HG03432 (cell line): ENCODE measurements around the gene PROX1.

Experiments used
- ATAC-seq: cut with Tn5 transposase; IDR thresholded peaks from one replicate; pipeline ENCODE4 v1.9.1; 2021; ENCODE audit warnings: mild to moderate bottlenecking, moderate library complexity; ENCODE audit not compliant: unreplicated experiment

PROX1 gene

GRCh38 chr1:213979751-213980586 lies 7.8 kb upstream of the PROX1 start:
- ATAC-seq, result no peak

- ATAC-seq, result no peak
Observed at GRCh38 chr1:213980906-213981305, 6.9 kb upstream of the PROX1 start.

GRCh38 chr1:213982289-213982671 lies 5.5 kb upstream of the PROX1 start:
- ATAC-seq, result no peak

- ATAC-seq, result no peak
Observed at GRCh38 chr1:213982672-213983492, 4.9 kb upstream of the PROX1 start.

- no peak for ATAC-seq
Observed at GRCh38 chr1:213983493-213984386, 4.0 kb upstream of the PROX1 start.

- no peak for ATAC-seq
Observed at GRCh38 chr1:213984387-213985208, 3.2 kb upstream of the PROX1 start.

- ATAC-seq, result no peak
Observed at GRCh38 chr1:213985209-213986019, 2.4 kb upstream of the PROX1 start.

GRCh38 chr1:213986020-213986924 lies 1.5 kb upstream of the PROX1 start:
- no peak for ATAC-seq

- ATAC-seq, result no peak
Observed at GRCh38 chr1:213986925-213987250, 885 bp upstream of the PROX1 start.

GRCh38 chr1:213987422-213987926 lies 299 bp upstream of the PROX1 start:
- ATAC-seq, result peak; percentile 74

GRCh38 chr1:213988507-213989001 lies 781 bp downstream of the PROX1 start:
- ATAC-seq, result peak; percentile 4

GRCh38 chr1:213989002-213989855 lies 1.5 kb downstream of the PROX1 start:
- ATAC-seq, result peak; percentile 40

GRCh38 chr1:213993929-213994328 lies 6.2 kb downstream of the PROX1 start:
- no peak for ATAC-seq

GRCh38 chr1:213994888-213995287 lies 7.1 kb downstream of the PROX1 start:
- ATAC-seq, result no peak

- ATAC-seq, result no peak
Observed at GRCh38 chr1:213995603-213996002, 7.8 kb downstream of the PROX1 start.

GRCh38 chr1:213996320-213997037 lies 8.7 kb downstream of the PROX1 start:
- ATAC-seq, result no peak
